Epidermal melanocyte (primary cell): Measurements from ENCODE around the gene CCSER1.

Experiments used
- DNase-seq: peaks from one replicate; pipeline ENCODE4 v3.0.0; 2011; ENCODE audit warnings: low spot score; ENCODE audit not compliant: insufficient read length

The CCSER1 gene

DNA sequence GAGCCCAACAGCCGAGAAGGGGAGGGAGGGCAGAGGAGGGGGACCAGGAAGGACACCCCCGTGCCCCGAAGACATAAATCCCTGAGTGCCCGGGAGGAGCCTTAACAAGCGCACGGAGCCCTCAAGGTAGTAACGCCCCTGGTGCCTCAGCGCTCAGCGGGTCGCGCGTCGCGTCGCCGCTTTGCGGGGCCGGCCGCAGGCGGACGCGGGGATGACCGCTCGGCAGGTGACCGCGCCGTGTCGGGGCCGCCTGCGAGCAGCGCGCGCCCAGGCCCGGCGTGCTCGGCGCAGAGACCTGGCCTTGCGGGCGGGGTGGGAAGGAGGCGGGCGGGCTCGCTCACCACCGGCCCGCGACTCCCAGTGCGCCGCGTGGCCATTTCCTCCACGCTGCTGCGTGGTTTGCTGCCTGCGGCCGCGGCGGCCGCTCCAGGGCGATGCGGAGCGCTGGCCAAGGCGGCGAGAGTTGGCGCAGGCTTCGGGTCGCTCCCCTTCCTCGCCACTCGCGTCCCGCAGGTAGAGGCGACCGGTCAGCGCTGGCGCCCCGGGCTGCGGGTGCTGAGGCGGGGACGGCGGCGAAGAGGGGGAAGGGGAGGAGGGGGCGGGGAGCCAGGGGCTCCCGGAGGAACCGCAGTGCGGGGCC lies 632 bp downstream of the CCSER1 start:
- no peak for DNase-seq

- DNase-seq = no peak
Observed at GRCh38 chr4:90128961-90129495, 1.8 kb downstream of the CCSER1 start.

DNA sequence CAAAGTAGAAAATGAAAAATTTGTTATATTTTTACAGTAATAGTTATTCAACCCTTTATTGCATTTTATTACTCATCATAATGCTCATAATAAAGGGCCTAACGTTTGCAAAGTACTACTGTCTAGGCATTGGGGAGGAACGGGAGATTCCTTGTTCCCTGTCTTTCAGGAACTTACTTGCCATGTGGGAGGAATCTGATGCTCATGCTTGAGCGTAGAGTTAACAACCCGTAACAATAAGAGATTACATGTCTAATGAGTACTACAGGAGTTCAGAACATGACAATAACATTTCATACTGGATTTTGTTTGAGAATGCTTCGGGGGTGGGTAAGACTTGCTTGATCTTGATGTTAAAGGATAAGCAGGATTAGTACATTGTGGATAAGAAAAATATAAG lies 2.9 kb downstream of the CCSER1 start:
- no peak for DNase-seq

DNA sequence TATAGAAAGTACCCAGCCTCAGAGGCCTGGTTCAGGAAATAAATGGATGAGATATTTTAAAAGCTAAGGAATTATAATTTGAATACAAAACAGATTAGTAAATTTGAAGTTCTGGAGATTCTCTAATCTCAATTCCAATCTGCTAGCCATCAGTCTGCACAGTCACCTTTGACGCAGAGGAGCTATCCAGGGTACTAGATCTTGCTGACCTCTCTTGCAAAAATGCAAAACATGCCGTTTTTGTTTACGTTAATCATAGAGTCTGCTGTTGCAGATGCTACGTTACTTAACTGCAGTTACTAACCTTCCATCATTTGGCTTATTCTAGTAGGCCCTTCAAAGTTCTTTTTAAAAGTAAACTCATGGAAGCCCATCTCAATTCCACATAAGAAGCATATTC lies 10.4 kb downstream of the CCSER1 start:
- no peak for DNase-seq

- DNase-seq = no peak
Observed at GRCh38 chr4:90142081-90142480, 14.9 kb downstream of the CCSER1 start.

DNA sequence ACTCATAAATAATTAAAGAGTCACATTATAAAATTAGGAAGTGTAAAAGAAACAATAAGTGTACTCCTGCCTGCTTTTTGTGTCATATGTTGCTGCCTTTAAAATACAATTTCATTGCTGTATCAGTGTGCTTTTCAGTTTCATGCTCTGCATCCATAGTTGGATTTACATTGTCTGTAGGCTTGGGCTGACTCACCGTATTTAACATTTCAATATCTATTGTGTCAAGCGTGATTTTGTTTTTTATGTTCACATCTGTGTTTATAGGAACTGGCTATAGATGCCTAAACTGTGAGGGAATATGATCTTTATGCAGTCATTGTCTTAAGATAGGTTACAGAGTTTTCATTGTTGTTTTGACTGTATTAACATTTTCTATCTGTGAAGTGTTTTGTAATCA lies 18.1 kb downstream of the CCSER1 start:
- DNase-seq = no peak

- DNase-seq = no peak
Observed at GRCh38 chr4:90146306-90146705, 19.1 kb downstream of the CCSER1 start.

DNA sequence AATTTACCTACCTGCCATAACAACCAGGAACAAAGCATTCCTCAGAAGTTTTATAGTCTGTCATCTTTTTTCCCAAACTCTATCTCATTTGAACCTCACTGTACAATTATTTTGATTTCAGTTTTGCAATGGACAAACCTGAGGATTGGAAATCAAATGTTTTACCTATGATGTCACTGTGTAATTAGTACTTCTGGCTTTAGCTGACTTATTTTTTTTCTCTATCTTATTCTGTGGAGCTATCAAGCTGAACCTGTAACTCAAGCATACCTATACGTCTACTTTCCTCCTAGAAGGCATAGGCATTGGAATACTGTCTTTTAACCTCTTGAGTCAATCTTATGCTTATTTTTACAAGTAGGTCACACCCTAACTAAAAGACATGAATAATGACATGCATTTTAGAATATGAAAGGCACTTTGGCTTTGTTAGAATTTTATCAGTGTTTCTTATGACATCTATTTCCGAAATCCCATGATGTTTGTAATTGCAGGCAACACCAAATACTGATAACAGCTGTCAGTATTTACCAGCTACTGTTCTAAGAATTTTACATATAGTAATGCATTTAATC lies 21.5 kb downstream of the CCSER1 start:
- DNase-seq = no peak

GRCh38 chr4:90152024-90152423 lies 24.8 kb downstream of the CCSER1 start:
- DNase-seq = no peak

DNA sequence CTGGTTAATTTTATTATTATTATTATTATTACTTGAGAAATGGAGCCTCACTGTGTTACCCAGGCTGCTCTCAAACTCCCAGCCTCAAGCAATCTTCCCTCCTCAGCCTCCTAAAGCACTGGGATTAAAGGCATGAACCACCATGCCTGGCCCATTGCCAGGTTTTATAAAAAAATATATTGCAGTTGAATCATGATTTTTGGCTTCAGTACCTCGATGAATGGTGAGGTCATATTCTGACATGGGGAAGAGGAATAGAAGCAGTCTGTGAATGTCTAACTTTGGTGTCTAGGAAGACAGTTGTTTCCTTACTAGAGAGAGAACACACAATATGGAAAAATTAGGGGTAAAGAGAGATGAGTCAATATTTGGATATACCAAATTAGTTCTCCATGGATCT lies 32.0 kb downstream of the CCSER1 start:
- no peak for DNase-seq

DNA sequence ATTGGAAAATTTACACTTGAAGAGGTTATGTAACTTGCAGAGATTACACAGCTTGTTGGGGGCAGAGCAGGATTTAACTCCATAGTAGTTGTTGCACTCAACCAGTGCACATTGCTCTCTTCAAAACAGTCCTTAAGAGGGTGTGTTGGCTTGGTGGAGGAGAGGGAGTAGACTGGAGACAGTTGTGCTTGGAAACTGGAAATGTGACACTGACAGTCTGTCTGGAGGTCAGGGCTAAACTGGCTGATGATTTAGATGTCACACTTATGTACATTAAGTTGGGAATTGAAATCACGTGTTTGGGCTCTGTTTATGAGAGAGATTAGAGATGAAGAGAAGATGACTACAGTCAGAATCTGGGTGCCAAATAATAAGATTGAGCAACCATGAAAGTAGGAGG lies 32.9 kb downstream of the CCSER1 start:
- no peak for DNase-seq

DNA sequence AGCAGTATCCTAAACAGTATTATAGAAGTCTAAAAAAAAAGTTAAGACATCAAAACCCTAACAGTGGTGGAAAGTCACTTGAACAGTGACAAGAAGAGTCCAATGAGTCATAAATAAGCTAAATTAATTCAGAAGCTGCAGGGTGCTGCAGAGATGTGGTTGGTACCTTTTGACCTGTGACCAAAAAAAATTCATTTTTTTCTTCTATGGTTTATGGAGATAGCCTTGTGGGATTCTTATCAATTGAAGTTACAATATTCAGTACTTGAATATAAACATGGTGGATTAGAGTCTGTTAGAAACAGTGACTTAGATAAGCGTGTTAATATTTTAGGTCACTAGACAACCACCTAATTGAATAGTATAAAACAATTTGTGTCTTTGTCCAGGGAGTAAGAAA lies 35.4 kb downstream of the CCSER1 start:
- DNase-seq = no peak

DNA sequence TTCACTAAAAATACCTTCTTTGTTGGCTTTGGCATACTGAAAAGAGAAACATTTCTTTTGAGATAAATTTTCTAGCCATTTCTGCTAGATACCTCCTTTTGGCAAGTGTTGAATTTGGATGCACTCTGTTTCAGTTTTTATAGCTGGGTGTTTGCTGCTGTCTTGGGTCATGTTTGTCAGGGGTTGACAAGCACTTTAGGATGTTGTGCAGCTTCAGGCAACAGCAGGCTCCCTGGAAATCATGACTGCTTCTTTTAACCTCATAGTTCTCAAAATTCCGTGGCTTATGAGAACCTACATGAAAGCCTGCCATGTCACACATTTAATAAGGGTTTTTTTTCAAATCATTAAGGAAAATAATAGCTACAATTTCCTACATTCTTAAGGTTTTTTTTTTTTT lies 36.7 kb downstream of the CCSER1 start:
- DNase-seq = no peak

DNA sequence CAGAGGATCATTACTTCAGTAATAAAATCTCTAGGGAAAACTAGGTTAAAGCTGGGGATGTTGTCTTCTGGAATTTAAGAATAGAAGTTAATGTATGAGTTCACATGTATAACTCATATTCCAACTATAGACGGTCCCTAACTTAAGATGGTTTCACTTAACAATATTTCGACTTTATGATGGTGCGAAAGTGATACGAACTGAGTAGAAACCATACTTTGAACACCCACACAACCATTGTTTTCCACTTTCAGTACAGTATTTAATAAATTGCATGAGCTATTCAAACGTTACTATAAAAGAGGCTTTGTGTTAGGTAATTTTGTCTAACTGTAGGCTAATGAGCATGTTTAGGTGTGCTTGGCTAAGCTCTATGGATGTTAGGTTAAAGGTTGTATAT lies 38.7 kb downstream of the CCSER1 start:
- no peak for DNase-seq

- DNase-seq = no peak
Observed at GRCh38 chr4:90171491-90171890, 44.3 kb downstream of the CCSER1 start.

GRCh38 chr4:90174621-90175023 lies 47.4 kb downstream of the CCSER1 start:
- DNase-seq = no peak

GRCh38 chr4:90181644-90182043 lies 54.5 kb downstream of the CCSER1 start:
- no peak for DNase-seq

DNA sequence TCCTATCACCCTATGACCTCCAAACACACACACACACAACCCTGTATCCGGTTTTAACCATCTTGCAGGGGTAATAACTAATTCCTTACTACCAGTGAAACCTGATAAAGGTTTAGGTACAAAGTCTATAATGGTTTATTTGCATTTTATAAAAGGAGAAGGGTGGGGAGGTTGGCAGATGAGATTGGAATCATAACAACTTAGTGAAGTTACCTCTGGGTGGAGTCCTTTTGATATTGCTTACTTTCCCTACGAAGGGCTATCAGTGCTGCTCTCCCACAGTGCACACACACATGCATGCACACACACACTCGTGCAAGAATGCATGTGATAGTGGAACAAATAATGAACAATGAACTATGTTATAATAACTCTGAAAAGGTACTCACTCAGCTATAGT lies 56.1 kb downstream of the CCSER1 start:
- no peak for DNase-seq

DNA sequence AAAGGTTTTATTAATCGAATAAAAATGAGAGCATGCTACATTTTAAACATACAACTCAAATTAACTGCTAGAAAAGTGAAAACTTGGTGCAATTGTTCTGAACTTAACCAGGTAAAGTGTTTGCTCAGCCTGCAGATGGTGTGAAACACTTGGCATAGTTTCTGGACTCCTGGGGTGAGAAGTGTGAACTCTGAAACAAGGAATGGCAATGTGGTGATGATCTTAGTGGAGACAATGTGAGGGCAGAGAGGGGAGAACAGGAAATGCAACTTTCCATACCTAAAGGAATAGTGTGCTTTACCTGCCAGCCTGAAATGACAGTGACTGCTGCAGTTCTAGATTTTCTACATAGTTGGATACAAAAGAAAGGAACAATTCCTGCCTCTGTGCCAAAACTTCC lies 57.4 kb downstream of the CCSER1 start:
- no peak for DNase-seq

DNA sequence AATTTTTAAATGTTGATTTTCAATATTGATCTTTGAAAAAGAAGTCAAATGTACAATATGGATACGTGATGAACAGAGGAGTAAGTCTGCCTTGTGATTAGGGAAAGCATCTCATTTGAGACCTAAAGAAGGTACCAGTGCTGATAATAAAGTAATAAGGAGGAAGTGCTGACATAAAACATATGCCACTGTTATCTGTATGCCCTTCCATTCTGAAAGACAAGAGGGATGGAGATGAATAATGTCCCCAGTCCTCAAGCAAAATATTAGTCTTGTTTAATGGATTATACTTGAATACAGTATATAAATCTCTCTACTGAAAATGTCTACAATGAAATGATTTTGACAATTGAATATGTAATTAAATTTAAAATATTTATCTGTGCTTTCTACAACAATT lies 58.2 kb downstream of the CCSER1 start:
- no peak for DNase-seq

DNA sequence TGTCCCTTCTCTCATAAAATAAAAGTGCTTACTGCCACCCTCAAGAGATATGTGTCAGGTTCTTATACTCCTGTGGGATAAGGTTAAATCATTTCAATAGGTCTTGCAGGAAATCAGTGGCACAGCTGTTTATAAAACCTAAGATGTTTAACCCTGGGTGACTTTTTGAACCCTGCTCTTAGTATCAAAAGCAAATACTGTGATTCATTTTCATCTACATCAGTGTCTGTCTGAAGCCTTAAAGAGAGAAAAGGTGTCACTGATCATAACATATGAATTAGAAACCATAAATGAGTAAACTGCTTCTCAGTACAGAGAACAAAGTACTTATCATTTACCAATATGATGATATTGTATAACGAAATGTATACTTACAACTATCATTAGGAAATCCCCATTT lies 59.0 kb downstream of the CCSER1 start:
- DNase-seq = no peak

DNA sequence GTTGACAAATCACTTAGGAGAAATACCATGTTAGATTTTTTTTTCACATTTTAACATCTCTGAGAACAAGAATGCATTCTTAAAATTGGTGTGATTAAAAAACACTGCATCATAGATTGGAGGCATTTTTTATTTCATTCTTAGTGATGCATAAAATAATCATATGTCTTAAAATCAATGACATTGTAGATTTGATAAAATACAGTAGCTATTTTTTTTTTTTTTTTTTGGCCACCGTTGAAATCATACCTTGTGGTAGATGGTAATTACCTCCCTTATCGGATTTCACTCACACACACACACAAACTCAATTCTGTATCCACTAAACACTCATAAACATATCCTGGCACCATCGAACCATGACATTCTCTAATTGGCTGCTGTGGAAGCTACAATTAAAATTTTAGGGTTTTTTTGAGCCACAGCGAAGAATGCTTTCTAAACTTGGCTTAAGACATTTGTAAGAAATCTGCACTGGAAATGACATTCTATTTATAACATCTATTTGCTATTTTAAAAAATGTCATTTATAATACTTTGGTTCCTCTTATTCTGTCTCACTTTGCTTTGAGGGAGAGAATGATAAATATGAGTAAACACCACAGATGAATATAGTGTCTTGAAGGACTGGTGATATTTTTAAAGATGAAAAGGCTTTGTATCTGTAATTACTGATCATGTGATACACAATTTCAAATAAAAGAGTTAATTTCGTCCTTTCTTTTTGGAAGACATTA lies 60.1 kb downstream of the CCSER1 start:
- no peak for DNase-seq

DNA sequence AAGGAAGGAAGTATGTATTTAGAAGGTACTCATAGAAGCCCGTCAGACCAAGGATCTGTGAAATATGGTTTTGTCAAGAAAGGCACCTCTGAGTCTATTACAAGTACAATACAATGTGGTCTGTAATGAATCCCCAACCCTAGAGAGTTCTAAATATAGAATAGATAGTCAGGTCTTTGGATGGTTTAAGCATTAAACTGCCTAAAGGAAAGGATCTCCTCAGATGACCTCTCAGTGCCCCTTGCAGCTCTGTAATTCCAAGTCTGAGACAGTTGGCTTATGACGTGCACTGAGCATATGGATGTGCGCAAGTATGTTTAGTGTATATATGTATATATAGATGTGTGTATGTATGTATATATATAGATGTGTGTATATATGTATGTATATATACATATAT lies 62.0 kb downstream of the CCSER1 start:
- DNase-seq = no peak
